H9 (cell line): ENCODE results near the gene RBKS. TPM values are rescaled to one million over a fixed set of nuclear protein-coding genes. Genes with fewer than 3 reads are reported as not detected.

Experiments used
- DNase-seq: peaks from one replicate; pipeline ENCODE4 v3.0.0-alpha.2; 2017
- H2AFZ ChIP-seq: one replicate; pipeline ENCODE4 v1.6.1; 2013; ENCODE audit warnings: mild to moderate bottlenecking, low read length, control low read depth, moderate library complexity
- H2AK5ac ChIP-seq: 2 replicates; pipeline ENCODE4 v1.6.1; 2013; ENCODE audit warnings: low read length, control low read depth, mixed read lengths; ENCODE audit not compliant: insufficient read length
- H2BK120ac ChIP-seq: one replicate; pipeline ENCODE4 v1.6.1; 2013; ENCODE audit warnings: low read depth, mild to moderate bottlenecking, low read length, control low read depth, inconsistent platforms; ENCODE audit not compliant: poor library complexity, severe bottlenecking
- H2BK12ac ChIP-seq: 2 replicates; pipeline ENCODE4 v1.6.1; 2013; ENCODE audit warnings: low read length, control low read depth, mixed read lengths, low read depth; ENCODE audit not compliant: insufficient read length
- H2BK15ac ChIP-seq: 2 replicates; pipeline ENCODE4 v1.6.1; 2013; ENCODE audit warnings: low read depth, low read length, control low read depth
- H2BK20ac ChIP-seq: one replicate; pipeline ENCODE4 v1.6.1; 2013; ENCODE audit warnings: low read depth, mild to moderate bottlenecking, low read length, control low read depth, inconsistent platforms; ENCODE audit not compliant: poor library complexity, severe bottlenecking
- H2BK5ac ChIP-seq: 2 replicates; pipeline ENCODE4 v1.6.1; 2013; ENCODE audit warnings: low read length, control low read depth, mixed read lengths; ENCODE audit not compliant: insufficient read length
- H3K14ac ChIP-seq: 2 replicates; pipeline ENCODE4 v1.6.1; 2013; ENCODE audit warnings: low read length, control low read depth; ENCODE audit not compliant: insufficient read depth
- H3K18ac ChIP-seq: 2 replicates; pipeline ENCODE4 v1.6.1; 2013; ENCODE audit warnings: low read depth, mild to moderate bottlenecking, mixed read lengths, low read length, control low read depth; ENCODE audit not compliant: insufficient read length
- H3K23ac ChIP-seq: 2 replicates; pipeline ENCODE4 v1.6.1; 2013; ENCODE audit warnings: low read length, control low read depth, mixed read lengths, low read depth; ENCODE audit not compliant: insufficient read length
- H3K23me2 ChIP-seq: 2 replicates; pipeline ENCODE4 v1.6.1; 2013; ENCODE audit warnings: low read depth, mild to moderate bottlenecking, mixed read lengths, low read length, control low read depth; ENCODE audit not compliant: insufficient read length, poor library complexity, severe bottlenecking
- H3K27ac ChIP-seq: 2 replicates; pipeline ENCODE4 v1.5.1; 2013; ENCODE audit warnings: low read length, control low read depth, mixed read lengths, low read depth; ENCODE audit not compliant: insufficient read length
- H3K27me3 ChIP-seq: 2 replicates; pipeline ENCODE4 v1.6.1; 2013; ENCODE audit warnings: low read length, control low read depth, inconsistent platforms; ENCODE audit not compliant: insufficient read depth
- H3K4ac ChIP-seq: 2 replicates; pipeline ENCODE4 v1.6.1; 2013; ENCODE audit warnings: low read depth, mild to moderate bottlenecking, control low read depth, inconsistent platforms, low read length, moderate library complexity
- H3K4me1 ChIP-seq: 2 replicates; pipeline ENCODE4 v1.6.1; 2013; ENCODE audit warnings: low read length, control low read depth, inconsistent platforms; ENCODE audit not compliant: insufficient read depth
- H3K4me2 ChIP-seq: 2 replicates; pipeline ENCODE4 v1.6.1; 2013; ENCODE audit warnings: low read length, control low read depth, mixed read lengths; ENCODE audit not compliant: insufficient read length, insufficient read depth
- H3K56ac ChIP-seq: 2 replicates; pipeline ENCODE4 v1.6.1; 2013; ENCODE audit warnings: low read depth, mild to moderate bottlenecking, mixed read lengths, low read length, control low read depth; ENCODE audit not compliant: insufficient read length
- H3K79me1 ChIP-seq: 2 replicates; pipeline ENCODE4 v1.6.1; 2013; ENCODE audit warnings: low read depth, mild to moderate bottlenecking, moderate library complexity, low read length, control low read depth, inconsistent platforms; ENCODE audit not compliant: insufficient read depth, poor library complexity, severe bottlenecking
- H3K79me2 ChIP-seq: 2 replicates; pipeline ENCODE4 v1.6.1; 2013; ENCODE audit warnings: low read length, control low read depth, inconsistent platforms; ENCODE audit not compliant: insufficient read depth
- H3K9ac ChIP-seq: 2 replicates; pipeline ENCODE4 v1.6.1; 2013; ENCODE audit warnings: low read length, control low read depth, mixed read lengths; ENCODE audit not compliant: insufficient read length; ENCODE audit errors: extremely low read depth
- H3K9me3 ChIP-seq: one replicate; pipeline ENCODE4 v1.6.1; 2013; ENCODE audit warnings: low read depth, low read length, inconsistent platforms; ENCODE audit not compliant: control insufficient read depth
- H3T11ph ChIP-seq: one replicate; pipeline ENCODE4 v1.6.1; 2013; ENCODE audit warnings: mild to moderate bottlenecking, low read length, control low read depth, inconsistent platforms
- H4K20me1 ChIP-seq: one replicate; pipeline ENCODE4 v1.6.1; 2013; ENCODE audit not compliant: control insufficient read depth, insufficient read length, insufficient read depth
- H4K5ac ChIP-seq: 2 replicates; pipeline ENCODE4 v1.6.1; 2013; ENCODE audit warnings: low read depth, mild to moderate bottlenecking, mixed read lengths, low read length, control low read depth; ENCODE audit not compliant: insufficient read length
- H4K8ac ChIP-seq: replicated peaks from 2 replicates; pipeline ENCODE4 v1.6.1; 2013; ENCODE audit warnings: low read length, control low read depth, mixed read lengths, low read depth; ENCODE audit not compliant: insufficient read length
- H4K91ac ChIP-seq: 2 replicates; pipeline ENCODE4 v1.6.1; 2013; ENCODE audit warnings: low read depth, mild to moderate bottlenecking, moderate library complexity, mixed read lengths, low read length, control low read depth; ENCODE audit not compliant: insufficient read length
- H3K27ac Mint-ChIP-seq, 3 experiments: 2 replicates in 2 of 3; 3 replicates in 1 of 3; pipeline ENCODE4 v1.8.0; 2020 to 2021; ENCODE audit warnings: mixed read lengths in 3 of 3, mild to moderate bottlenecking in 1 of 3, moderate library complexity in 1 of 3
- H3K27me3 Mint-ChIP-seq: 2 replicates; pipeline ENCODE4 v1.8.0; 2021; ENCODE audit warnings: low read depth, mild to moderate bottlenecking, moderate library complexity, mixed read lengths
- H3K36me3 Mint-ChIP-seq, 3 experiments: 2 replicates in 2 of 3; 3 replicates in 1 of 3; pipeline ENCODE4 v1.8.0; 2020 to 2021; ENCODE audit warnings: low read depth in 3 of 3, mixed read lengths in 3 of 3; ENCODE audit not compliant: insufficient read depth in 1 of 3
- H3K4me1 Mint-ChIP-seq, 2 experiments: 2 replicates each; pipeline ENCODE4 v1.8.0; 2020; ENCODE audit warnings: mixed read lengths in 2 of 2
- H3K4me3 Mint-ChIP-seq, 2 experiments: 2 replicates in 1 of 2; 3 replicates in 1 of 2; pipeline ENCODE4 v1.8.0; 2020 to 2021; ENCODE audit warnings: mild to moderate bottlenecking in 2 of 2, mixed read lengths in 2 of 2, moderate library complexity in 1 of 2
- H3K9me3 Mint-ChIP-seq, 2 experiments: 2 replicates in 1 of 2; 3 replicates in 1 of 2; pipeline ENCODE4 v1.8.0; 2020; ENCODE audit warnings: mild to moderate bottlenecking in 2 of 2, mixed read lengths in 2 of 2, moderate library complexity in 1 of 2
- CTCF ChIP-seq: fragments of 200-600 bp; sonication (generic); conservative IDR thresholded peaks from 3 replicates; pipeline ENCODE4 v1.8.0; 2021; ENCODE audit warnings: antibody characterized with exemption, mild to moderate bottlenecking
- WGBS: extraction: QIAGEN DNeasy Blood & Tissue Kit; methylation state at CpG from one replicate; pipeline ENCODE4 v1.1.7; 2013; ENCODE audit warnings: missing lambda C conversion rate, low lambda C conversion rate, mixed read lengths; ENCODE audit not compliant: insufficient read length; ENCODE audit errors: extremely low coverage; 5-methylcytosine and 5-hydroxymethylcytosine counted together
- total RNA-seq: library from RNA; stranded (reverse); gene quantifications from 2 replicates; pipeline ENCODE4 v1.2.1, GENCODE V29; 2021

RBKS gene
- total RNA-seq, 1 experiment from 2014 or later = 2.3 TPM

DNA sequence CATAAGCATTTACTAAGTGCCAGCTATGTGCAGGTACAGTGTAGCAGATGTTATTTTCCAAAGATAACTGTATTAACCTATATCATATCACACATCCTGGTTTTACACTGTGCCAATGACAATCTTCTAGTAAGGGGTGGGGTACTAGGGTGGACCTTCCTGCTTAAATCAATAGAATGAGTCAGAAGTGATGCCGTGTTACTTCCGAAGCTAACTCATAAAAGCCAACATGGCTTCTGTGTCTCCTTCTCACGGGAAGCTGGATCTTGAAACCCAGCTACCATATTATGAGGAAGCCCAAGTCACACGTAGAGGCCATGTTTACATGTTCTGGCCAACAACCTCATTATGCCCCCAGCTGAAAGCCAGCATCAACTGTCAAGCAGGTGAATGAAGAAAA, 59.5 kb downstream of the RBKS start:
- no peak overlapping the region for H3K18ac ChIP-seq
- no CpG with 5 or more reads among the region's 4 CpGs for WGBS
- H3K4me3 Mint-ChIP-seq = no peak overlapping the region

More for the DNA sequence above, 59.5 kb downstream of the RBKS start:
- peaks cover 2% of the 10 kb centered on the region; the same call in 1 of the 2 replicates for H3K27me3 Mint-ChIP-seq
- Histone ChIP-seq H2BK20ac (no peak overlapping the region), H3K23ac (no peak overlapping the region), H2BK120ac (no peak overlapping the region), H3K27ac (no peak overlapping the region), H3K27me3 (no peaks in the 10 kb centered on the region), H3K9me3 (no peaks in the 10 kb centered on the region), H3K56ac (no peak overlapping the region), H3K4ac (no peak overlapping the region), H4K5ac (no peak overlapping the region), H2AK5ac (no peak overlapping the region), H2BK12ac (no peak overlapping the region), H3K9ac (no peak overlapping the region), H2AFZ (no peak overlapping the region), H4K8ac (no peak overlapping the region), H2BK5ac (no peak overlapping the region), H3K79me2 (no peaks in the 10 kb centered on the region), H3K4me1 (no peaks in the 10 kb centered on the region), H3T11ph (no peak overlapping the region), H3K4me2 (no peak overlapping the region), H4K91ac (no peak overlapping the region), H3K14ac (no peak overlapping the region), H2BK15ac (no peak overlapping the region), H4K20me1 (no peaks in the 10 kb centered on the region), H3K23me2 (no peaks in the 10 kb centered on the region), H3K79me1 (no peaks in the 10 kb centered on the region)
- no peak for DNase-seq
- H3K27ac Mint-ChIP-seq = no peak overlapping the region
- no peaks in the 10 kb centered on the region; a peak in 1 of 4 replicates for H3K4me1 Mint-ChIP-seq
- TF ChIP-seq CTCF = no peak
- H3K36me3 Mint-ChIP-seq = no peaks in the 10 kb centered on the region
- no peaks in the 10 kb centered on the region for H3K9me3 Mint-ChIP-seq
